Limb (tissue), 2 donors: ENCODE data around the gene CRIP1.

Source experiments
- DNase-seq, 2 donors: peaks; one replicate each; pipeline ENCODE4 v3.0.0-alpha.2; 2016; ENCODE audit errors: extremely low spot score in 2 of 2

CRIP1 gene

GRCh38 chr14:105492031-105492970 is 5.6 kb downstream of the CRIP1 start:
- DNase-seq = peak in 1 of 2 donors; percentile 48

- no peak for DNase-seq
These were observed 6.5 kb downstream of the CRIP1 start for GRCh38 chr14:105492971-105493871.

- no peak for DNase-seq
These were observed 7.4 kb downstream of the CRIP1 start for GRCh38 chr14:105493921-105494605.

- no peak for DNase-seq
These were observed 7.9 kb downstream of the CRIP1 start for GRCh38 chr14:105494606-105494929.

- DNase-seq = peak in 1 of 2 donors; percentile 43
These were observed 8.7 kb downstream of the CRIP1 start for GRCh38 chr14:105495101-105495989.

GRCh38 chr14:105495990-105496830 is 9.5 kb downstream of the CRIP1 start:
- no peak for DNase-seq

GRCh38 chr14:105496831-105497591 is 10.3 kb downstream of the CRIP1 start:
- no peak for DNase-seq

GRCh38 chr14:105497671-105498429 is 11.2 kb downstream of the CRIP1 start:
- peak in 1 of 2 donors; percentile 45 for DNase-seq

- DNase-seq = peak in 1 of 2 donors; percentile 47
These were observed 12.0 kb downstream of the CRIP1 start for GRCh38 chr14:105498430-105499255.

- DNase-seq = peak in 1 of 2 donors; percentile 70
These were observed 12.8 kb downstream of the CRIP1 start for GRCh38 chr14:105499256-105500035.

- no peak for DNase-seq
These were observed 13.5 kb downstream of the CRIP1 start for GRCh38 chr14:105500036-105500725.

- DNase-seq = no peak
These were observed 14.0 kb downstream of the CRIP1 start for GRCh38 chr14:105500726-105501101.

GRCh38 chr14:105501504-105502291 is 15.0 kb downstream of the CRIP1 start:
- DNase-seq = no peak

GRCh38 chr14:105502446-105503295 is 16.0 kb downstream of the CRIP1 start:
- no peak for DNase-seq
